NCI-H187 (cell line): ENCODE measurements around the gene PRR23E.

Experiments
- DNase-seq, 2 experiments: peaks; one replicate each; lab custom pipeline; 2025; lab: John Stamatoyannopoulos, UW

The PRR23E gene

DNA sequence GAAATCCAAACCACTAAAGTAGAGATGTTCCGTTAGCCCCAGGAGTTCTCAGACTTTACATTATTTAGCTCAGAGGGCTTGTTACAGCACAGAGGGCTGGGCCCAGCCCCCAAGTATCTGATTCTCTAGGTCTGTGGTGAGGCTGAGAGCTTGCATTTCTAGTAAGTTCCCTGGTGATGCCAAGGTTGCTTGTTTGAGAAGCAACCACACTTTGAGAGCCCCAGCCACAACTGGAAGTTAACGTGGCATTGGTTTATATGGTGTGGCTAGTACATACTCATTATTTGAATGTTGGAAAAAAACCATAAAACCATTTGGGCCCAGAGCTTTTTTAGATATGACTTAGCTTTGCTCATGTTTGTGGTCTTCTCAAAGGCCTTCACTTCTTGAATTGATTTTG, 35.9 kb downstream of the PRR23E start:
- no peak for DNase-seq

DNA sequence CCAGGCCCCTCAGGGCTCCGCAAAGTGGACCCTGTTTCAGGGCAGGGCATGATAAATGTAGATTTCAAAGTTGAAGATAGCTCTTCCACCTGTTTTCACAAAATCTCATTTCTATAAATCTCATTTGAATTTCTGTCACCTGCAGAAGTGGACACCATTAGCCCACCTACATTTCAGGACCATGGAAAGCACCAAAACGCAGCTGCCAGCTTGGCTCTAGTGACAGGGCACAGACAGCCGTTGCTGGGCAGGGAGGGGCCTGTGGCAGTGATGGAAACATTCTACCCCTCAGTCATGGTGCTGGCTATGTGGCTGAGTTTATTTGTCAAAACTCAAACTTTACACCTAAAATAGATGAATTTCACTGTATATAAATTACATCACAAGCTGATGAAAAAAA, 40.4 kb downstream of the PRR23E start:
- DNase-seq: no peak

DNA sequence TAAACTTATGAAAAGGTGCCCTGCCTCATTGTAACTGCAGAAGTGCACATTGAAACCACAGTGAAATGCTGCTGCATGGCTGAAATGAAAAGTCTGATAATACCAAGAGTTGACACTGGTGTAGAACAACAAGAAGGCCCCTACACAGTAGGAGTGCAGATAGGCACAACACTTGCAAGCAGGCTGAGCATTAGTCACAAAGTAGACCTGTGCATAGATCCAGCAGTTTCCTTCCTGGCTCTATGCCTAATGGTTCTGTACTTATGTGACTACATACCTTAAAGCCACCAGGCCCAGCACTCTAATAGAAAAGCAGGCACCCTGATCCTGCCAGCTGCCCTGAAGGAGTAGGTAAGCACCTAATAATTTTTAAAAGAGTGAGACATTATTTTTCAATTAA, 41.8 kb downstream of the PRR23E start:
- DNase-seq: no peak

DNA sequence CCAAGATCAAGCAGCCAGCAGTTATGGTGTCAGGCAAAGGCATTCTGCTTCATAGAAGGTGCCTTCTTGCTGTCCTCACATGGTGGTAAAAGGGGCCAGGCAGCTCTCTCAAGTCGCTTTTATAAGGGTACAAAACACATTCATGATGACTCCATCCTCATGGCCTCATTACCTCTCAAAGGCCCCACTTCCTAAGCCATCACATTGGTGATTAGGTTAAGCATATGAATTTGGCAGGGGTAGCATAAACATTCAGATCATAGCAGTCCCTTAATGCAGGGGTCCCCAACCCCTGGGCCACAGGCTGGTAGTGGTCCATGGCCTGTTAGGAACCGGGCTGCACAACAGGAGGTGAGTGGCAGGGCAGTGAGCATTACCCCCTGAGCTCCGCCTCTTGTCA, 42.8 kb downstream of the PRR23E start:
- DNase-seq: no peak

DNA sequence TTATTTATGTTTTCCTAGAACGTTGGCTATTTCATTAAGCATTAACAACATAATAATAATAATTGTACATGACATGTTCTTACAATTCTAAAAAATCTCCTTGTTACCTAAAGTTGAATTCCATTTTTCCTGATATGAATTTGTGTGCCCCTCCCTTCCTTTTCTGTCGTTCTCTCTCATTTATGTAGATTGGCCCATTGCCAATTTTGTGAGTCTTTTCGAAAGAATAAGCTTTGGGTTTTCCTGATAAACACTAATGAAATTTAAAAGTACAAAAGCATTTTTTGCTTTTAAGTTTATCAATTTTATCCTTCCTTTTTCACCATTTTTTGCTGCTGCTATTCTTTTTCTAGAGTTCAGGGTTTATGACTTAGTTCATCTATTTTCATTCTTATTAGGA, 44.9 kb downstream of the PRR23E start:
- DNase-seq: no peak

DNA sequence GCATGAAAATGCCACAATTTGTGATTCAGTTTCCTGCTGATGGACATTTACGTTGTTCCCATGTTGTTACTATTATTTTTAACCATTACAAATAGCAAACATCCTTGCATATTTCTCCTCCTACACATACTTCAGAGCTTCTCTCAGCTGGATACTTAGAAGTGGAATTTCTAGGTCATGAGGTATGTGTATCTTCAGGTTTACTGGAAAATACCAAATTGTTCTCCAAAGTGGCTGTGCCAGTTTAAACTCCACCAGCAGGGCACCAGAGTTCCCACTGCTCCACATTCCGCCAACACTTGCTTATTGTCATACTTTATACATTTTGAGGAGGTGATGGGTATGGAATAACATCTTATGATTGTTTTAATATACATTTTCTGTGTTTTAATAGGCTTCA, 45.7 kb downstream of the PRR23E start:
- DNase-seq: no peak

DNA sequence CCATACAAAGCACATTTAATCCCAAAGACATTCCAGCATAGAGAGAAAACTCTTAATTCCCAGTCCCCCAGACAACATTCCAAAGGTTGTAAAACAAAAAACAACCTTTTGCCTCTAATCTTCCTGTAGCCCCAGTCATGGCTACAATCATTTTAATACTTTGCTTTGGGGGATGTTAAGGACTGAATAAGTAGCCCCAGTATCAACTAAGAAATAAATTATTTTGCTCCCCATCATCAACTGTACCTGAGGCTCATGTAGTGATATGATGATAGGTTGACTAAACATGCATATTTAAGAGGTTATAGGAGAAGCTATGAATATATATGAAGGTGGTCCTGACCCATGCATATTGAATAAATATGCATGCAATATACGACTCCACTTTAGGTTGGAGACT, 54.4 kb downstream of the PRR23E start:
- no peak for DNase-seq
